ENCODE results near the gene SRP68.

GRCh38 chr17:76082326-76083251, 10.3 kb upstream of the SRP68 start:
- TF ChIP-seq, protein P1, sequence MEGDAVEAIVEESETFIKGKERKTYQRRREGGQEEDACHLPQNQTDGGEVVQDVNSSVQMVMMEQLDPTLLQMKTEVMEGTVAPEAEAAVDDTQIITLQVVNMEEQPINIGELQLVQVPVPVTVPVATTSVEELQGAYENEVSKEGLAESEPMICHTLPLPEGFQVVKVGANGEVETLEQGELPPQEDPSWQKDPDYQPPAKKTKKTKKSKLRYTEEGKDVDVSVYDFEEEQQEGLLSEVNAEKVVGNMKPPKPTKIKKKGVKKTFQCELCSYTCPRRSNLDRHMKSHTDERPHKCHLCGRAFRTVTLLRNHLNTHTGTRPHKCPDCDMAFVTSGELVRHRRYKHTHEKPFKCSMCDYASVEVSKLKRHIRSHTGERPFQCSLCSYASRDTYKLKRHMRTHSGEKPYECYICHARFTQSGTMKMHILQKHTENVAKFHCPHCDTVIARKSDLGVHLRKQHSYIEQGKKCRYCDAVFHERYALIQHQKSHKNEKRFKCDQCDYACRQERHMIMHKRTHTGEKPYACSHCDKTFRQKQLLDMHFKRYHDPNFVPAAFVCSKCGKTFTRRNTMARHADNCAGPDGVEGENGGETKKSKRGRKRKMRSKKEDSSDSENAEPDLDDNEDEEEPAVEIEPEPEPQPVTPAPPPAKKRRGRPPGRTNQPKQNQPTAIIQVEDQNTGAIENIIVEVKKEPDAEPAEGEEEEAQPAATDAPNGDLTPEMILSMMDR (conservative IDR thresholded peaks at IDR 0.05; ENCODE audit: low read depth, low read length): no peak
- no peak for TF ChIP-seq POLR2A (IDR thresholded peaks at IDR 0.05; ENCODE audit: low read depth, low read length)

Data from IMR-90 (cell line).